ENCODE results near the gene CBX8.

Gene CBX8

DNA sequence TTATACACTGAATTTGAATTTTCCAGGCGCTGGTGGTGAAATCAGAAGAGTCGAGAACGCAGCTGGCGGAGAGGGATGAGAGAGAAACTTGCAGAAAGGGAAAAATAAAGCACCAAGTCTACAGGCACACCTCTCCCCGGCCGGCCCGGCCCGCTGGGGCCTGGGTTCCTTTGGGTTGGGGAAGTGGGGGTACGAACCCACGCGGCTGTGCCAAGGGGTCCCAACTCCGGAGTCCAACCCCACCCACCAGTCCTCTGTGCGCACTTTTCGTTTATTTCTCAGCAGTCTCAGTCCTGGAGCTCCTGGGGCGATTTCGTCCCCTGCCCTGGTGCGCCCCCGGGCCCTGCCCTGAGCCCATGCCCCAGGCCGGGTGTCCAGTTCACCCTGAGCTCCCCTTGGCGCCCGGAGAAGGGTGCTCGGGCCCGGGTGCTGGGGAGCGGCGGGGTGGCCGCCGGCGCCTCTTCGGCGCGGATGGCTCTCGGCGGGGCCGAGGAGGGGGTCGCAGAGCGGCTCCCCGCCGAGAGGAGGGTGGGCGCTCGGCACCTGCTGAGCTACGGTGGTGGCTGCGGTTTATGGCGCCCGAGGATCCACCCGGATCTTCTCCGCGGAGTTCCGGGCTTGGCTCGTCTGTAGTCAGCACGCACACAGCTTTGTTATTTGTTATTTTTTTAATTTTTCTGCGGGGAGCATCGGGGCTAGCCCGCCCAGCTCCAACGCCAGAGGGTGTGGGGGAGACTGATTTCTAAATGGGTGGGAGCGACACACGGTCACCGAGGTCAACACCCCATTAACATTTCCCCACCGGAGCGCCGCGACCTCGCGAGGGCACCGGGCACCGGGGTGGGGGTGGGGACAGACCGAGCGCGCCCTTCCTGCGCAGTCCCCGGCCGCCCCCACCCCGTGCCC is 15.7 kb upstream of the CBX8 start:
- Histone ChIP-seq H3K4me3 (ENCODE audit: low read length in 2 of 2) (peak overlapping the region; percentile 26 to 38), H3K27me3 (ENCODE audit: control insufficient read depth in 2 of 2, insufficient read depth in 2 of 2, low read length in 2 of 2) (peaks cover 62 to 66% of the 10 kb centered on the region in 2 donors), H3K4me1 (ENCODE audit: control insufficient read depth in 2 of 2, insufficient read depth in 2 of 2, low read length in 2 of 2) (peaks cover 20 to 34% of the 10 kb centered on the region in 2 donors), H3K9me3 (ENCODE audit: control insufficient read depth in 2 of 2, low read length in 2 of 2) (no peaks in the 10 kb centered on the region), H3K36me3 (ENCODE audit: control insufficient read depth in 2 of 2, insufficient read depth in 2 of 2, low read length in 2 of 2) (no peaks in the 10 kb centered on the region), H3K27ac (ENCODE audit: low read depth in 2 of 2, low read length in 2 of 2) (no peak overlapping the region), H3K9ac (ENCODE audit: low read depth in 1 of 2, low read length in 2 of 2) (no peak overlapping the region)

DNA sequence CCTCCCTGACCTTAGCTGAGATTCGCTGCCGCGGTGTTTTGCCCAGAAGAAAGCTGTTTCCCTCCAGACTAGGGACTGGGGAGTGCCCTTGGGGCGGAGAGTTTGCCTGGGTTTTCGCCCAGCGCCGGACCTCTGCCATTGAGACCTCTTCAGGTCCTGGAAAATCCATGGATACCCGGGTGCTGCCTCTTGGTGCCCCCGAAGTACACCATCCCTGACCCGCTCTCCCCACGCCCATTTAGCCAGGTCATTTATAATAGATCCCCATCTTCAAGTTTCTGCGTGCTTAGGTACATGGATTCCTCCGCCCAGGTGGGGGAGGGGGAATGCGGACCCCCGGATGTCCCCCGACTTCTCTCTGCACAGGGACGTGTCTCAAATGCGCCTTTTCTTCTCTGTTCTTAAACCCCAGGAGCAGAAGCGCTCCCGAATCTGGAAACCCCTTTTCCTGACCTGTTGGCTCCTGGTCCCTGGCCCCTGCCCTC is 15.0 kb upstream of the CBX8 start:
- Histone ChIP-seq H3K9me3 (ENCODE audit: control insufficient read depth in 2 of 2, low read length in 2 of 2) (no peaks in the 10 kb centered on the region), H3K9ac (ENCODE audit: low read depth in 1 of 2, low read length in 2 of 2) (no peak overlapping the region), H3K4me3 (ENCODE audit: low read length in 2 of 2) (no peak overlapping the region), H3K4me1 (ENCODE audit: control insufficient read depth in 2 of 2, insufficient read depth in 2 of 2, low read length in 2 of 2) (peaks cover 20 to 34% of the 10 kb centered on the region in 2 donors), H3K27me3 (ENCODE audit: control insufficient read depth in 2 of 2, insufficient read depth in 2 of 2, low read length in 2 of 2) (peaks cover 67 to 71% of the 10 kb centered on the region in 2 donors), H3K36me3 (ENCODE audit: control insufficient read depth in 2 of 2, insufficient read depth in 2 of 2, low read length in 2 of 2) (no peaks in the 10 kb centered on the region), H3K27ac (ENCODE audit: low read depth in 2 of 2, low read length in 2 of 2) (no peak overlapping the region)

- Histone ChIP-seq H3K27me3 (ENCODE audit: control insufficient read depth in 2 of 2, insufficient read depth in 2 of 2, low read length in 2 of 2) (peaks cover 67 to 71% of the 10 kb centered on the region in 2 donors), H3K36me3 (ENCODE audit: control insufficient read depth in 2 of 2, insufficient read depth in 2 of 2, low read length in 2 of 2) (no peaks in the 10 kb centered on the region), H3K9ac (ENCODE audit: low read depth in 1 of 2, low read length in 2 of 2) (no peak overlapping the region), H3K27ac (ENCODE audit: low read depth in 2 of 2, low read length in 2 of 2) (no peak overlapping the region), H3K4me3 (ENCODE audit: low read length in 2 of 2) (no peak overlapping the region), H3K9me3 (ENCODE audit: control insufficient read depth in 2 of 2, low read length in 2 of 2) (no peaks in the 10 kb centered on the region), H3K4me1 (ENCODE audit: control insufficient read depth in 2 of 2, insufficient read depth in 2 of 2, low read length in 2 of 2) (peaks cover 20 to 34% of the 10 kb centered on the region in 2 donors)
Measured at GRCh38 chr17:79811011-79811867, 14.4 kb upstream of the CBX8 start.

DNA sequence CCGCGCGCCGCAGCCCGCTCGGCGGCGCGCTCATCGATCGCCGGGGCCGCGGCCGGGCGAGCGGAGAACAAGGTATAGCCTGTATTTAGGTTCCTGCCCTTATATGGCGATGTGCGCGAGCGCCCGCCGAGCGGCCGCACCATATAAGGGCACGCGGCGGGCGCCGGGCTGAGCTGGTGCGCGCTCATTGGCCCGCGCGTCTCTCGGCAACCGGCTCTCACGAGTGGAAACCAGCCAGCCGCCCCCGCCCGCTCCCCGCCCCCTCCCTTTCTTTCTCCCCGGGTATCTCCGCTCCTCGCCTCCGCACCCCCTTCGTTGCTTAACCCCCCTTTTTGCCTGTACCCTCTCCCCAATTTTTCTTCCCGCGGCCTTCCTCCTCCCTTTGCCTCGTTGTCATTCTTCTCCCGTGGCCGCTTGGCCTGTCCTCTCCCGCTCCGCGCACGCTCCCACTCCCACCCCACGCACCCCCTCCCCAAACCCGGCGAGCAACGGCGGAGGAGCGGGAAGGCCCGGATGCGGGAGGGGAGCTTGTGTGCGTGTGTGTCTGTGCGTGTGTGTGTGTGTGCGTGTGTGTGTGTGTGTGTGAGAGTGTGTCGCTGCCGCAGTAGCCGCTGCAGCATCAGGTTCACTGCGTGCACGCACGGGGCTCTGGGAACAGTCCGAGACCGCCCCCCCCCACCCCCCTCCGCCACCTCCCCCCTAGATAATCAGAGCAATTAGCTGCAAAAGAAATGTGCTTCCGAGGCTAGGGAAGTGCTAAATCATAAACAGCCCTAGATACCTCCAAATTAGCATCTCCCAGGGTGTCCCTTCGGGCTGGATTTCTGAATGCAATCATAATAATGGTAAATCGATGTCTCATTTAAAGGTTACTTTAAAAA is 13.5 kb upstream of the CBX8 start:
- no peak overlapping the region for H3K4me3 ChIP-seq (ENCODE audit: low read length in 2 of 2)
- no peak overlapping the region for H3K27ac ChIP-seq (ENCODE audit: low read depth in 2 of 2, low read length in 2 of 2)
- no peak overlapping the region for H3K9ac ChIP-seq (ENCODE audit: low read depth in 1 of 2, low read length in 2 of 2)
- H3K36me3 ChIP-seq (ENCODE audit: control insufficient read depth in 2 of 2, insufficient read depth in 2 of 2, low read length in 2 of 2): no peaks in the 10 kb centered on the region
- peaks cover 70 to 71% of the 10 kb centered on the region in 2 donors for H3K27me3 ChIP-seq (ENCODE audit: control insufficient read depth in 2 of 2, insufficient read depth in 2 of 2, low read length in 2 of 2)
- peaks cover 19 to 32% of the 10 kb centered on the region in 2 donors for H3K4me1 ChIP-seq (ENCODE audit: control insufficient read depth in 2 of 2, insufficient read depth in 2 of 2, low read length in 2 of 2)
- H3K9me3 ChIP-seq (ENCODE audit: control insufficient read depth in 2 of 2, low read length in 2 of 2): no peaks in the 10 kb centered on the region

GRCh38 chr17:79809530-79810129 is 12.8 kb upstream of the CBX8 start:
- H3K4me1 ChIP-seq (ENCODE audit: control insufficient read depth in 2 of 2, insufficient read depth in 2 of 2, low read length in 2 of 2): peaks cover 18 to 29% of the 10 kb centered on the region in 2 donors
- peak overlapping the region in 1 of 2 donors; percentile 23 for H3K9ac ChIP-seq (ENCODE audit: low read depth in 1 of 2, low read length in 2 of 2)
- H3K36me3 ChIP-seq (ENCODE audit: control insufficient read depth in 2 of 2, insufficient read depth in 2 of 2, low read length in 2 of 2): no peaks in the 10 kb centered on the region
- no peak overlapping the region for H3K27ac ChIP-seq (ENCODE audit: low read depth in 2 of 2, low read length in 2 of 2)
- H3K4me3 ChIP-seq (ENCODE audit: low read length in 2 of 2): no peak overlapping the region
- no peaks in the 10 kb centered on the region for H3K9me3 ChIP-seq (ENCODE audit: control insufficient read depth in 2 of 2, low read length in 2 of 2)
- H3K27me3 ChIP-seq (ENCODE audit: control insufficient read depth in 2 of 2, insufficient read depth in 2 of 2, low read length in 2 of 2): peaks cover 76 to 77% of the 10 kb centered on the region in 2 donors

DNA sequence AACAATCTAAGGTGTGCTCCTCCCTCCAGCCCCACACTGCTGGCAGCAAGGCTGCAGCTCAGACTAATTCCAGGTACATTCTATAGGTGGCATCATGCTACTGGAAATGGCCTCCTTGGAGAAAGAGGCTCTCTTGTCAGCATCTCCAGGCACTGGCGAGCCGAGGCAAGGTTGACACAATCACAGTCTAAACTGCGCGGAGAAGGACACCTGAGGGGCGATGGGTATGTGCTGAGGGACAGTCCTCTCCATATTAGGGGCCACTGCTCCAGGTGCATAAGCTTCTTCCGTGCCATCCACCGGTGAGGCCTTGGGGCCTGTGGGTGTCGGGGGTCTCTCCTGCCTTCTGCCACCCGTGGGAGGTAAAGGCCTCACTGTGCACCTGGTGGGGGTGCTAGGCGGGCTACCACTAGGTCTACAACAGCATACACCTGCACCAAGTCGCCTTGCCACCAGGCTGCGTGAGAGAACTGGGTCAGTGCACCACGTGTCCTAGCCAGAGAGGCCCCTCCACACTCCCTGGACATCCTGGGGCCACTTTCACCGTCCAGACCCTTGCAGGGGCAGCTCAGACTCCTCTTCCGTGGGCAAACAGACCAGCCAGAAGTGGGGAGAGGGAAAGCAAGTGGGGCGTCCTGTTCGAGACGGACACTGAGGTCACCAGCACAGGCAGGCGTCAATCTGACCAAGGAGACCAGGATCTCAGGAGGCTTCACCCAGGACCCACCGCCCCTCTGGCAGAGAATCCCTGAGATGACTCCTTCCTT is 12.1 kb upstream of the CBX8 start:
- Histone ChIP-seq H3K4me3 (ENCODE audit: low read length in 2 of 2) (no peak overlapping the region), H3K27me3 (ENCODE audit: control insufficient read depth in 2 of 2, insufficient read depth in 2 of 2, low read length in 2 of 2) (peaks cover 77 to 79% of the 10 kb centered on the region in 2 donors), H3K27ac (ENCODE audit: low read depth in 2 of 2, low read length in 2 of 2) (no peak overlapping the region), H3K9me3 (ENCODE audit: control insufficient read depth in 2 of 2, low read length in 2 of 2) (no peaks in the 10 kb centered on the region), H3K9ac (ENCODE audit: low read depth in 1 of 2, low read length in 2 of 2) (peak overlapping the region in 1 of 2 donors; percentile 23), H3K4me1 (ENCODE audit: control insufficient read depth in 2 of 2, insufficient read depth in 2 of 2, low read length in 2 of 2) (peaks cover 18 to 28% of the 10 kb centered on the region in 2 donors), H3K36me3 (ENCODE audit: control insufficient read depth in 2 of 2, insufficient read depth in 2 of 2, low read length in 2 of 2) (no peaks in the 10 kb centered on the region)

GRCh38 chr17:79806863-79807720 is 10.2 kb upstream of the CBX8 start:
- no peaks in the 10 kb centered on the region for H3K9me3 ChIP-seq (ENCODE audit: control insufficient read depth in 2 of 2, low read length in 2 of 2)
- peaks cover 86 to 87% of the 10 kb centered on the region in 2 donors for H3K27me3 ChIP-seq (ENCODE audit: control insufficient read depth in 2 of 2, insufficient read depth in 2 of 2, low read length in 2 of 2)
- no peak overlapping the region for H3K4me3 ChIP-seq (ENCODE audit: low read length in 2 of 2)
- no peaks in the 10 kb centered on the region for H3K36me3 ChIP-seq (ENCODE audit: control insufficient read depth in 2 of 2, insufficient read depth in 2 of 2, low read length in 2 of 2)
- no peak overlapping the region for H3K9ac ChIP-seq (ENCODE audit: low read depth in 1 of 2, low read length in 2 of 2)
- no peak overlapping the region for H3K27ac ChIP-seq (ENCODE audit: low read depth in 2 of 2, low read length in 2 of 2)
- H3K4me1 ChIP-seq (ENCODE audit: control insufficient read depth in 2 of 2, insufficient read depth in 2 of 2, low read length in 2 of 2): peaks cover 15 to 19% of the 10 kb centered on the region in 2 donors

- Histone ChIP-seq H3K9me3 (ENCODE audit: control insufficient read depth in 2 of 2, low read length in 2 of 2) (no peaks in the 10 kb centered on the region), H3K9ac (ENCODE audit: low read depth in 1 of 2, low read length in 2 of 2) (no peak overlapping the region), H3K36me3 (ENCODE audit: control insufficient read depth in 2 of 2, insufficient read depth in 2 of 2, low read length in 2 of 2) (no peaks in the 10 kb centered on the region), H3K4me1 (ENCODE audit: control insufficient read depth in 2 of 2, insufficient read depth in 2 of 2, low read length in 2 of 2) (peaks cover 15 to 17% of the 10 kb centered on the region in 2 donors), H3K27ac (ENCODE audit: low read depth in 2 of 2, low read length in 2 of 2) (no peak overlapping the region), H3K4me3 (ENCODE audit: low read length in 2 of 2) (no peak overlapping the region), H3K27me3 (ENCODE audit: control insufficient read depth in 2 of 2, insufficient read depth in 2 of 2, low read length in 2 of 2) (peaks cover 86 to 87% of the 10 kb centered on the region in 2 donors)
Measured at GRCh38 chr17:79806446-79806760, 9.5 kb upstream of the CBX8 start.

All from mucosa of rectum (tissue), 2 donors.